ENCODE measurements around the gene PDS5A.
"Not testable (repeated sequence)": the region's sequence is repeated elsewhere in the genome, so short reads cannot be mapped to it uniquely, and the experiment has no call there.

Gene PDS5A, protein sequence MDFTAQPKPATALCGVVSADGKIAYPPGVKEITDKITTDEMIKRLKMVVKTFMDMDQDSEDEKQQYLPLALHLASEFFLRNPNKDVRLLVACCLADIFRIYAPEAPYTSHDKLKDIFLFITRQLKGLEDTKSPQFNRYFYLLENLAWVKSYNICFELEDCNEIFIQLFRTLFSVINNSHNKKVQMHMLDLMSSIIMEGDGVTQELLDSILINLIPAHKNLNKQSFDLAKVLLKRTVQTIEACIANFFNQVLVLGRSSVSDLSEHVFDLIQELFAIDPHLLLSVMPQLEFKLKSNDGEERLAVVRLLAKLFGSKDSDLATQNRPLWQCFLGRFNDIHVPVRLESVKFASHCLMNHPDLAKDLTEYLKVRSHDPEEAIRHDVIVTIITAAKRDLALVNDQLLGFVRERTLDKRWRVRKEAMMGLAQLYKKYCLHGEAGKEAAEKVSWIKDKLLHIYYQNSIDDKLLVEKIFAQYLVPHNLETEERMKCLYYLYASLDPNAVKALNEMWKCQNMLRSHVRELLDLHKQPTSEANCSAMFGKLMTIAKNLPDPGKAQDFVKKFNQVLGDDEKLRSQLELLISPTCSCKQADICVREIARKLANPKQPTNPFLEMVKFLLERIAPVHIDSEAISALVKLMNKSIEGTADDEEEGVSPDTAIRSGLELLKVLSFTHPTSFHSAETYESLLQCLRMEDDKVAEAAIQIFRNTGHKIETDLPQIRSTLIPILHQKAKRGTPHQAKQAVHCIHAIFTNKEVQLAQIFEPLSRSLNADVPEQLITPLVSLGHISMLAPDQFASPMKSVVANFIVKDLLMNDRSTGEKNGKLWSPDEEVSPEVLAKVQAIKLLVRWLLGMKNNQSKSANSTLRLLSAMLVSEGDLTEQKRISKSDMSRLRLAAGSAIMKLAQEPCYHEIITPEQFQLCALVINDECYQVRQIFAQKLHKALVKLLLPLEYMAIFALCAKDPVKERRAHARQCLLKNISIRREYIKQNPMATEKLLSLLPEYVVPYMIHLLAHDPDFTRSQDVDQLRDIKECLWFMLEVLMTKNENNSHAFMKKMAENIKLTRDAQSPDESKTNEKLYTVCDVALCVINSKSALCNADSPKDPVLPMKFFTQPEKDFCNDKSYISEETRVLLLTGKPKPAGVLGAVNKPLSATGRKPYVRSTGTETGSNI (N-terminal part only)

DNA sequence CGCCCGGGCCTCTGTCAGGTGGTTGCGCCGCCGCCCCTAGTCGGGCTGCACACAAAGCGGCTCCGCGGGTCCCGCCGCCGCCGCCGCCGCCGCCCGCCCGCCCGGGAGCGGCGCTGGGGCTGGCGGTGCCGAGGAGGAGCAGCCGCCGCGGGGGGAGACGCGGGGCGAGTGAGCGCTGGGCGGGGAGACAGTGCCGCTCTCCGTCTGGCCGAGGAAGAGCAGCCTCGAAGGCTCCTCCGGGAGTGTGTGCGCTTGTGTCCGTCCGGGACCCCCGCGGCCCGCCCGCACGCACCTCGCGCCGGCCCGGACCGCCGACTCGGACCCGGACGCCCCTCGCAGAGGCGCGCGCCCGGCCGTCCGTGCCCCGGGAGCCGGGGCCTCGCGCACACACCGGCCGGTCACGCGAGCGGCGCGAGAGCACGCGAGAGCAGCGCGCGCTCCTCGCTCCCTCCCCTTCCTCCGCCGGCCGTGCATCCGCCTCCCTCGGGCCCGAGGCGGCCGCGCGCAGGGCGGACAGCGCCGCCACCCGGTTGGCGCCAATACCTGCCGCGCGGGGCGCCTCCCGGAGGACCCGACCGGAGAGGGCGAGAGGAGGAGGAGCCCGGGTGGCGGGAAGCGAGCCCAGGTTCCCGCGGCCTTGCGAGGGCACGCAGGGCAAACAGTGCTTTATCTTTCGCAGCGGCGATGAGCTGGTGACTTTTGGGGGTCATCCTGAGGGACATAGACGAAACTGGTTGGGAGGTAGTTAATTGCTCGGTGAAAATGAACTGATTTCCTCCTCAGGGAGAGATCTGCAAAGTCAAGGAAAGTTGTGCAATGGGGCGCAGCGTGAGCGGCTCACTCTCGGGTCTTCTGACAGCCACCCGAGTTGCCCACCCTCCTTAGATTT is at the start of gene PDS5A:
TSS of gene PDS5A (minus strand) at position 423 of the 889 bp plus-strand sequence. CDS start 1,334 bp downstream, outside the sequence.
- peak; percentile 91 for DNase-seq

DNA sequence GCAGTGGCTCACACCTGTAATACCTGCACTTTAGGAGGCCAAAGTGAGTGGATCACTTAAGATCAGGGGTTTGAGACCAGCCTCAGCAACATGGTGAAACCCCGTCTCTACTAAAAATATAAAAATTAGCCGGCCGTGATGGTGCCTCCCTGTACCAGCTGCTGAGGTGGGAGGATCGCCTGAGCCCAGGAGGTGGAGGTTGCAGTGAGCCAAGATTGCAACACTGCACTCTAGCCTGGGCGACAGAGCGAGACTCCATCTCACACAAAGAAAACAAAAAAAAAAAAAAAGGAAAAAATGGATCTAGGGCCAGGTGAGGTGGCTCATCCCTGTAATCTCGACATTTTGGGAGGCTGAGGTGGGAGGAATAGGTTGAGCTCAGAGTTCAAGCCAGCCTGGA is 46.3 kb upstream of the PDS5A start:
- not testable (repeated sequence) for DNase-seq

DNA sequence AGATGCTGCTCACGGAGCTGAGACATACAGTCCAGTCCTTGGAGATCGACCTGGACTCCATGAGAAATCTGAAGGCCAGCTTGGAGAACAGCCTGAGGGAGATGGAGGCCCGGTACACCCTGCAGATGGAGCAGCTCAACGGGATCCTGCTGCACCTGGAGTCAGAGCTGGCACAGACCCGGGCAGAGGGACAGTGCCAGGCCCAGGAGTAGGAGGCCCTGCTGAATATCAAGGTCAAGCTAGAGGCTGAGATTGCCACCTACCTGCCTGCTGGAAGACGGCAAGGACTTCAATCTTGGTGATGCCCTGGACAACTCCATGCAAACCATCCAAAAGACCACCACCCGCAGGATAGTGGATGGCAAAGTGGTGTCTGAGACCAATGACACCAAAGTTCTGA is 43.4 kb upstream of the PDS5A start:
- not testable (repeated sequence) for DNase-seq

DNA sequence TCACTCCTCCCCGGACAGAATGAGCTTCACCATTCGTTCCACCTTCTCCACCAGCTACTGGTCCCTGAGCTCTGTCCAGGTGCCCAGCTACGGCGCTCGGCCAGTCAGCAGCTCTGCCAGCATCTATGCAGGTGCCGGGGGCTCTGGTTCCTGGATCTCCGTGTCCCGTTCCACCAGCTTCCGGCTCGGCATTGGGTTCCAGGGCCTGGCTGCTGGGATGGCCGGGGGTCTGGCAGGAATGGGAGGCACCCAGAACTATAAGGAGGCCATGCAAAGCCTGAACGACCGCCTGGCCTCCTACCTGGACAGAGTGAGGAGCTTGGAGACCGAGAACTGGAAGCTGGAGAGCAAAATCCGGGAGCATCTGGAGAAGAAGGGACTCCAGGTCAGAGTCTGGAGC is 42.5 kb upstream of the PDS5A start:
- DNase-seq = no peak

DNA sequence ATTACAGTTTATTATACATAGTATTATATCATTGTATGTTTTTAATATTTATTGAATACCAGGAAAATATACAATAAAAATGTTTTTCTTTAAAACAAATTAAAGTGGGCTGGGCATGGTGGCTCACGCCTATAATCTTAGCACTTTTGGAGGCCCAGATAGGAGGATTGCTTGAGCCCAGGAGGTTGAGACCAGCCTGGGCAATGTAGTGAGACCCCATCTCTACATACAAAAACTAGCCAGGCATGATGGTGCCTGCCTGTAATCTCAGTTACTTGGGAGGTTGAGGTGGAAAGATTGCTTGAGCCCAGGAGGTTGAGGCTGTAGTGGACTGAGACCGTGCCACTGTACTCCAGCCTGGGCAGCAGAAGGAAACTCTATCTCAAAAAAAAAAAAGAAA is 38.3 kb upstream of the PDS5A start:
- no peak for DNase-seq

DNA sequence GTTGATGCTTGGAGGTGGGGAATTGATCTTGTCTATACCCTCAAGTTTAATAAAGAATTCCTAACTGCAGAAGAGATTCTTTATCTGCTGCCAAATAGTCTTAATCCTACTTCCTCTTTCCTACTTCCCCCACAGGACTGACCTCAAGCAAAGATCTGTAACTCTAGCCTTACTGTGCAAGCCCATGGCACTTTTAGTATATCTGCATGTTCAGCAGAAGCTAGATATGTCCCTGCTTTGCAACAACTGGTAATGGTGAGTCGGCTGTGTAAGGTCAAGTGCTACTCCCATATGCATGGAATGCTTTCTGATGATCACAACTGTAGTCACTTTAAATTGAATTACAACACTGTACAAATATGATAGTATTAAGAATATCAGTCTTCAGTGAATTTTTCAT is 26.3 kb upstream of the PDS5A start:
- no peak for DNase-seq

DNA sequence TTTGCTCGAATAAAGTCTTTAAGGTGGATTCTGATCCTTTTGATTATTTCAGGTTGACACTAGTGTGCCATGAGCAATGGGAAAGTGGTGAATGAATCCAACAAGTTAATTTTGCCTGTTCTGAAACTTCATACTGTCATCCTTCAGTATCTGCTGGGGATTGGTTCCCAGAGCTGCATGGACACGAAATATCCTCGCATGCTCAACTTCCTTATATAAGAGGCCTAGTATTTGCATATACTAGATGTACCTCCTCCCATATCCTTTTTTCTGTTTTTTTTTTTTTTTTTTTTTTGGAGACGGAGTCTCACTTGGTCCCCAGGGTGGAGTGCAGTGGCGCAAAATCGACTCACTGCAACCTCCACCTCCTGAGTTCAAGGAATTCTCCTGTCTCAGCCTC is 23.0 kb upstream of the PDS5A start:
- no peak for DNase-seq

DNA sequence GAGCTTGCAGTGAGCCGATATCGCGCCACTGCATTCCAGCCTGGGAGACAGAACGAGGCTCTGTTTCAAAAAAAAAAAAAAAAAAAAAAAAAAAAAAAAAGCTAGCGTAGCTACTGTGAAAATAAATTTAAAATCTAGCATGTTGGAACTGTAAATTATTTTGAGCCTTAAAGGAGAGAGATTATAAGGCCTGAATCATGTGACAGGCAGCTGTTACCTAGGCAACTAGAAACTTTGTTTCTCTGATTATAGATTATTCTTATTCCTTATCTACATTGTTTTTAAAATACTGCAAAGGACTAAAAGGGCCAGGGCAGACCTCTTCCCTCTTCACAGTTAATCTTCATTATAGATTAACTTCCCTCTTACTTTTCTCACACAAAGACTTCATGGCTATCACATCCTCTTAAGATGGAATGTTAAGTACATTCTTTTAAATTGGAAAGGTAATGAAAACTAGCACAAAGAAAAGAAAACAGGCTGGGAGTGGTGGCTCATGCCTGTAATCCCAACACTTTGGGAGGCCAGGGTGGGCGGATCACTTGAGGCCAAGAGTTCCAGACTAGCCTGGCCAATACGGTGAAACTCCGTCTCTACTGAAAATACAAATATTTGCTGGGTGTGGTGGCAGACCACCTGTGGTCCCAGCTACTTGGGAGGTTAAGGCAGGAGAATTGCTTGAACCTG is 21.1 kb upstream of the PDS5A start:
- DNase-seq = no peak

DNA sequence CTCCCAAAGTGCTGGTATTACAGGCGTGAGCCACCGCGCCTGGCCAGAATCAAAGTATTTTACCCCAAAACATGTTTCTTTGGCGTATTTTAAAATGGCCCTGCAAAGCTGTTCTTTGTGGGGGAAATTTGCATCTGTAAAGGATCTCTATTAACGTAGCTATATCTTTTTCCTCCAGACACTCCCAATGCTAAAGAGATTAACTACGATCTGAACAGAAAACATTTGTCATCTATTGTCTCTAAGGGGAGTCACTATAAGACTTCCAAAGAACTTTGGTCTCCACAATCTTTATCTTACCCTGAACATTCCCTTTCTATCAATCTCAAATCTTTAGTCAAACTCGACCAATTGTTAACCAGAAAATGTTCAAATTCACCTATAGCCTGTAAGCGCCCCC is 19.1 kb upstream of the PDS5A start:
- DNase-seq = no peak

DNA sequence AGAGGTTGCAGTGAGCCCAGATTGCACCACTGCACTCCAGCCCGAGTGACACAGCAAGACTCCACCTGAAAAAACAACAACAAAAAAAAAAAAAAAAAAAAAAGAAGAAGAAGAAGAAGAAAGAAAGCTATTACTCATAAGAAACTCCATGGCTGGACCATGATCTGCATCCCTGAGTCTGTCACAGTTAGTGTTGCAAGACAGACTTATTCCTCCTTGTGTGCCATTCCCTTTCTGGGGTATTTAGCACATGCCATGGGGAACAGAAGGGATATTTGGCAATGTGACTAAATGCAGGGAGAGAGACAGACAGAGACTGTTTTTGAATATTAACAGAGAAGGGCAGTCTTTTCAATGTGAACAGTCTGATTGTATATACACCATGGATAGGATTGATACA is 16.7 kb upstream of the PDS5A start:
- no peak for DNase-seq

DNA sequence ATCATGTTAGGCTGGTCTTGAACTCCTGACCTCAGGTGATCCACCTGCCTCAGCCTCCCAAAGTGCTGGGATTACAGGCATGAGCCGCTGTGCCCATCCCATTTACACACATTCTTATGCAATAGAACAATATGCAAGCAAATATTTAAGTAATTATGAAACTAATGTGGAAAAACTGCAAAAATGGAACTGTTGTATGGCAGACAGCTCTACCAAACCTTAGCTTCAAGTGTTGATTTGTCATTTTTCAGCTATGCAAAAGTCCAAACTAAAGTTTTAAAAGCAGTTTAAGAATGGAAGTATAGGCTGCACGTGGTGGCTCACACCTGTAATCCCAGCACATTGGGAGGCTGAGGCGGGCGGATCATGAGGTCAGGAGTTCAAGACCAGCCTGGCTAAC is 11.7 kb upstream of the PDS5A start:
- DNase-seq = not testable (repeated sequence)

DNA sequence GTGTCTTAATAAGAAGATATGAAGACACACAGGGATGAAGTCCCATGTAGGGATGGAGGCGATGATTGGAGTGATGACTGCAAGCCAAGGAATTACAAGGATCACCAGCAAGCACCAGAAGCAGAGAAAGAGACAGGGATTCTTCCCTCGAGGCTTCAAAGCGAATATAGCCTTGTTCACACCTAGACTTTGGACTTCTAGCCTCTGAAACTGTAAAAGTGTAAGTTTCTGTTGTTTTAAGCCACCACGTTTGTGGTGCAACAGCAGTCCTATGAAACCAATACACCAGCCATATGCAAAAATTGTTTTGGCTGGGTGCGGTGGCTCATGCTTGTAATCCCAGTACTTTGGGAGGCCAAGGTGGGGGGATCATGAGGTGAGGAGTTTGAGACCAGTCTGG is 9.8 kb upstream of the PDS5A start:
- DNase-seq = no peak

DNA sequence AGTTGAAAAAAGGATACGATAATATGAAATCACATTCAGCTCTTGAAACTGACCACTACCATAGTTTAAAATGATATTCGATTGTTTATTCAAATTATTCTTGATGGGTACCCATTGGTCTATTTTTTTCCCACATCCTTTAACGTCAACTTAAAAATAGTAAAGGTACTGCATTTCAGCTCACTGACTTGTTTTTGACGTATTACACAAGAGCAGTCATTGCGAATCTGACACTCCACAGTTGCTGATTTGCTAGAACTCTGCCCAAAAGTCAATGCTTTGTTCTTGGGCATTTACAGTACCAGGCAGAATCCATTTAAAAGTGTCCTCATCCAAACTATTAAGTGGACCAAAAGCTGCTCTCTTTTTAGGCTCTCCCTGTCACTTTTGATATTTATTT is 1.2 kb upstream of the PDS5A start:
- DNase-seq = no peak

DNA sequence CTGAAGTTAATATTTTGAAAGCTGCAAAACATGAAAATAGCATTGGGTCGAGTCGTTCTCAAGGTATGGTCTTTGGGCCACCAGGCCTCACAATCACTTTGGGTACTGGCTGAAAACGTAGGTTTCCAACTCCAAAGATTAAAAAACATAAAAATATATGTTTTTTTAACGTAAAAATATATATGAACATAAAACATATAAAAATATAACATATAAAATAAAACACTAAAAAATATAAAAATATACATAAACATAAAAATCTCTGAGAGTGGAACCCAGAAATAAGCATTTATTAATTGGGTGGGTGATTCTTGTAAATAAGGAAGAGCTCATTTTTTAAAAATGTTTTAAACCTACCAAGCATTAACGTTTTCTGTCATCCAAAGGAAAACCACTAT is 666 bp upstream of the PDS5A start:
- no peak for DNase-seq

DNA sequence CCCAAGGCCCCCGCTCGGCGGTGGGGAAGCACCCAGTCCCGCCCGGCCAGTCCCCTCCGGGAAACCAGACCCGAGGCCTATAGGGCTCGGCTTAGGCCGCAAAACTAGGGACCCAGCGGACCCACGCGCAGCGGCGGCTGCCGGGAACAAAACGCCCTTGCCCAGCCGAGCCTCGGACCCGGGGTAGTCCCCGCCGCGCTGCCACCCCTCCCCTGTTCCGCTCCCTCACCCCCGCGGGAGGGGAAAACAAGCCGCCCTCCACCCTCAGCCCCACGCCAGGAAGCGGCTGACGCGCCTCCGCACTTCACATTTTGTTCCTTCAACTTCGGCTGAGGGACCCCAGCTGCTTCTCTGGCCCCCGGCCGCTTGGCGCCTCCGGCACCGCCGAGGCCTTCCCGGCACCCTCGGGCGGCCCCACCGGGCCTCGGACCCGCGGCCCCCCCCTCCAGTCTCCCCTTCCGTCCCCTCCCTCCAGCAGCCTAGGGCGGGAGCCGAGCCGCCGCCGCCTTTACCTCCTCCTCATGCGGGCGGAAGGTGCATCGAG is 694 bp downstream of the PDS5A start:
- peak; percentile 66 for DNase-seq

DNA sequence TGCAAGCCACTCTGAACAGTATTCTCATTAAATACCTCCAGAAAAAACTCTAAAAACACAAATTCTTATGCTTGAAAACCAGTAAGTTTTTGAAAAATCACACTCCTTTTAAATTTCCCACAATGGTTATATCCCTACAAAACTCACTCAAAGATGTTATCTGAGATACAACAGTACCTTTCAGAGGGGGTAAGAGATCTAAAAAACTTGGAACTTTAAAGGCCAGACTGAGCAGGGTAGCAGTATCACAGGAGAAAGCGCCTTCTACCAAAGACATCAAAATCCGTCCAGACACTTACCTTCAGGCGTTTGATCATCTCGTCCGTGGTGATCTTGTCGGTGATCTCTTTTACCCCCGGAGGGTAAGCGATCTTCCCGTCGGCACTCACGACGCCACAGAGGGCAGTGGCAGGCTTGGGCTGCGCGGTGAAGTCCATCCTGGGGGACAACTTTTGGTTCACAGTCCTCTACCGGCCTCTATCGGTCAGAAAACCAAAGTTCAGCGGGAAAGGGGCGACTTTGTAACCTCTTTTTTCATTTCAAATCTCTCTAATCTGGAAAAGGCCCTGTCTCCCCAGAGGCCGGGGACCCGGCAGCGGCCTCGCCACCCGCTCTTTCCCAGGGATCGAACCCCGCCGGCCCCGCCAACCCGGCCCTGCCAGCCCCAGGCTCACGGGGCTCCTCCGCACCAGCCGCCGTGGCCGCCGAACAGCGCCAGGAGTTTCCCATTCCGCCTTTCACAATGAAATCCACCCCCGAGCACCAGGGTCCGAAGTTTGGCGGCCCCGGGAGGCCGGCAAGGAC is 1.4 kb downstream of the PDS5A start:
- peak; percentile 75 for DNase-seq

DNA sequence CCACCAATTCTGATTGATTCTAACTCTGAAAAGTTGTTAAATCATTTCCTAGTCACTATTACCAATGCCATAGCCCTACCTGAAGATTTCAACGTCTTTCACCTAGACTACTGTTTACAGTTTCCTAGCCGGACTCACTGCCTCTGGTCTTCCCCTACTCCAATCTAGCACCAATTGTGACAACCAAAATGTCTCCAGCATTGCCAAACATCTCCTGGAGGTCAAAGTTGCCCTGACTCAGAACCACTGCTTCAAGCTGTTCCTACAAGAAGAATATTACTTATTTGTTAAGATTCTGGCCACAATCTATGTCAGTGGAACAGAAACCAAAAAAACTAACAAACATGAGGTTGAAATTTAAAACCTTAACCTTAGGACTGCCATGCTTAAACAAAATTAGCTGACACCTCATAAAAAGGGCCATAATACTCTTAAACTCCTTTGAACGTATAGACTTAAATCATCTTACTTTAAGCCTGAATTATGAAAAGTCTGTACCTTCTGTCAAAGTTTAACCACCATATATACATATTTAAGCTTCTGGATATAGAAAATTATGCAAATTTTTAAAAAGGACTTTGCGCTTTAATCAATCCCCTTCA is 2.1 kb downstream of the PDS5A start:
- DNase-seq = no peak

DNA sequence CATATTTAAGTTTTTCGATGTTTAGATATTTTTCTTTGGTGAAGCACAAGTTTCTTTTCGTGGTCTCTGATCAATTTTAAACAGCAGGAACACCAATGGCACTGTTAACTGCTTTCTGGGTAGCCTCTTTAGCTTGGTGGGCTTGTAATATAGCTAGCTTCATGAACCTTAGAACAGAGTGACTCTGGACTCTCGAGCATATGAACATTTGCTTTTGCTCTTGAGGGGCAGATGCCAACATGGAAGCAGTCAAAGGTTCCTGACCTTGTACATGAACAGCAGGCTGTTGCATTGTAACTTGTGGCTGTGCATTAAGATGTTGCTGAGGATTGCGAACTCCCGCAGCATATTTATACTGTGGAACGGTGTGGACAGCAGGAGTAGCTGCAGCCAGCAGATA is 4.7 kb downstream of the PDS5A start:
- DNase-seq = not testable (repeated sequence)

DNA sequence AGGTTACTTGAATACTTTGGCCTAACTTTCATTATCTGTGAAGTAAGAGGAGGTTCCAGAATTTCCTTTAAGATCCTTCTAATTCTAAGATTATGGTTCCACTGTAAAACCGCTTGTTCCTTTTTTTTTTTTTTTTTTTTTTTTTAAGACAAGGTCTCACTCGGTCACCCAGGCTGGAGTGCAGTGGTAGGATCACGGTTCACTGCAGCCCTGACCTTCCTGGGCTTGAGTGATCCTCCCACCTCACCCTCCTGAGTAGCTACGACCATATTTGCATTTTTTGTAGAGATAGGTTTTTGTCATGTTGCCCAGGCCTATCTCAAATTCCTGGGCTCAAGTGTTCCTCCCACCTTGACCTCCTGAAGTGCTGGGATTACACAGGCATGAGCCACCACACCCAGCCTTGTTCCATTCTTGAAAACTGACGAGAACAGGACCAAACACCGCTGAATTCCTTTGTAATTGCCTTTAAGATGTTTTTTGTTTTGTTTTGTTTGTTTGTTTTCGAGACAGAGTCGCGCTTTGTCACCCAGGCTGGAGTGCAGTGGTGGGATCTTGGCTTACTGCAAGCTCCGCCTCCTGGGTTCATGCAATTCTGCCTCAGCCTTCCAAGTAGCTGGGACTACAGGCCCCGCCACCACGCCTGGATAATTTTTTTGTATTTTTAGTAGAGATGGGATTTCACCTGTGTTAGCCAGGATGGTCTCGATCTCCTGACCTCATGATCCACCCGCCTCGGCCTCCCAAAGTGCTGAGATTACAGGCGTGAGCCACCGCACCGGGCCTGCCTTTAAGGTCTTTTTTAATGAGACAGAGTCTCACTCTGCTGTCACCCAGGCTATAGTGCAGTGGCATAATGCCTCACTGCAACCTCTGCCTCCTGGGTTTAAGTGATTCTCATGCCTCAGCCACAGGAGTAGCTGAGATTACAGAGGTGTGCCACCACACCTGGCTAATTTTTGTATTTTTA is 6.8 kb downstream of the PDS5A start:
- no peak for DNase-seq
